Epithelial cell of esophagus (primary cell): Measurements from ENCODE around the gene GPR176.

Experiments
- DNase-seq: peaks from one replicate; pipeline ENCODE4 v3.0.0; 2010; ENCODE audit warnings: low read depth
- H3K4me3 ChIP-seq: 2 replicates; pipeline ENCODE4 v1.5.1; 2011; ENCODE audit warnings: mild to moderate bottlenecking, low read length, control low read depth
- TF ChIP-seq, protein P1 (sequence below): IDR thresholded peaks from 2 replicates; pipeline ENCODE4 v1.5.1; 2011; ENCODE audit warnings: low read depth, mild to moderate bottlenecking, low read length, control low read depth, inconsistent platforms; ENCODE audit not compliant: insufficient read depth; ENCODE audit errors: missing control alignments

Gene GPR176

DNA sequence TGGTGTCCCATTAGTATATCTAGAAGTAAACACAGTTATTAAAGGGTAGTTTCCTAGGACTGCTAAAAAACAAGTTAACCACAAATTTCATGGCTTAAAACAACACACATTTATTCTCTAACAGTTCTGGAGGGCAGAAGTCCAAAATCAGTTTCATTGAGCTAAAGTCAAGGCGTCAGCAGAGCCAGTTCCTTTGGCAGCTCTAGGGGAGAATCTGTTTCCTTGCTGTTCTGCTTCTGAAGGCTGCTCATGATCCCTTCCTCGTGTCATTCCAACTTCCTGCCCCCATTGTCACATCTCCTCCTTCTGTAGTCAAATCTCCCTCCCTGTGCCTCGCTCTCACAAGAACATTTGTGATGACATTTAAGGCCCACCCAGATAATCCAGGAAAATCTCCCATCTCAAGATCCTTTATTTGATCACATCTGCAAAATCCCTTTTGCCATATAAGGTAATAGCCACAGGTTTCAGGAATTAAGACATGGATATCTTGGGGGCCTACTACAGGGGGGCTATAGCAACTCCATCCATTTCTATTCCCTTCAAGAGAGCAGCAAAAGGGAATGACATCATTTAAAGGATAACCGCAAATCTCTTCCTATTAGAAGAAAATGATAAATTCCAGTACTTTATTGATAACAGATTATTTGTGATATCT, 50.1 kb downstream of the GPR176 start:
- no peak overlapping the region for H3K4me3 ChIP-seq
- DNase-seq, result no peak
- TF ChIP-seq, protein P1, sequence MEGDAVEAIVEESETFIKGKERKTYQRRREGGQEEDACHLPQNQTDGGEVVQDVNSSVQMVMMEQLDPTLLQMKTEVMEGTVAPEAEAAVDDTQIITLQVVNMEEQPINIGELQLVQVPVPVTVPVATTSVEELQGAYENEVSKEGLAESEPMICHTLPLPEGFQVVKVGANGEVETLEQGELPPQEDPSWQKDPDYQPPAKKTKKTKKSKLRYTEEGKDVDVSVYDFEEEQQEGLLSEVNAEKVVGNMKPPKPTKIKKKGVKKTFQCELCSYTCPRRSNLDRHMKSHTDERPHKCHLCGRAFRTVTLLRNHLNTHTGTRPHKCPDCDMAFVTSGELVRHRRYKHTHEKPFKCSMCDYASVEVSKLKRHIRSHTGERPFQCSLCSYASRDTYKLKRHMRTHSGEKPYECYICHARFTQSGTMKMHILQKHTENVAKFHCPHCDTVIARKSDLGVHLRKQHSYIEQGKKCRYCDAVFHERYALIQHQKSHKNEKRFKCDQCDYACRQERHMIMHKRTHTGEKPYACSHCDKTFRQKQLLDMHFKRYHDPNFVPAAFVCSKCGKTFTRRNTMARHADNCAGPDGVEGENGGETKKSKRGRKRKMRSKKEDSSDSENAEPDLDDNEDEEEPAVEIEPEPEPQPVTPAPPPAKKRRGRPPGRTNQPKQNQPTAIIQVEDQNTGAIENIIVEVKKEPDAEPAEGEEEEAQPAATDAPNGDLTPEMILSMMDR, result no peak

DNA sequence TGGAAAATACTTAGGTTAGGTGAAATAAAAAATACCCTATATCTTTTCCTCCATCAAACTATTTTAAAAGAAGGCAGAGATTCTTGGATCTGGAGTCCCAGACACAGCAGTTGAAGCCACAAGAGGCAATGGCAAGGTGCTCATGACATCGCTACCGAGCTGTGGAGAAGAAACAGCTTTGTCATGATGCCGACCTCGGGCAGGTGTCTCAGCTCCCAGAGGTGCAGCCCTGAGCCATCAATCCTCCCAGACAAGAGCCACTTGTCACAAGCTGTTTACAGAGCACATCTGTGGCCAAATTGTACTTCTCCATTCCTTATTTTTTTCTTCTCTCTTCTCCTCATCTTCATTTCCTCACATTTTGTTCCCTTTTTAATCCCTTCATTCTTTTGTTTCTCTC, 50.8 kb downstream of the GPR176 start:
- no peak overlapping the region for H3K4me3 ChIP-seq
- DNase-seq, result no peak
- TF ChIP-seq, protein P1, result no peak

DNA sequence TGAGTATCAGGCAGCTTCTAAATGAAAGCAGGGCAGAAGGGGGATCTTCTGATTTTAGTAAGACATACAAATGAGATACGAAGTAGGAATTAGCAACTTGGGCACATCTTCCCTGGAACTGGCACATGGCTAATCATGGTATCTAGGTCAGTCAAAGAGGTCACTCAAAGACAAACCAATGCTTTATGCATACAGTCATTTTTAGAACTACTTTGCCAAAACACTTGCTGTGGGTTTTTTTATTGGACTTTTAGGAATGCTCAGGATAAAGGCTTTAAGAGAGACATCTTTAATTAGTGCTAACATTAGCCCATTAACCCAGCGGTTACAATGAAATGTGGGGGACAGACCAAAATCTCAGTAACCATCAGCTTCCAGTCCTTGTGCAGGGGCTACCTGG, 51.7 kb downstream of the GPR176 start:
- DNase-seq, result no peak
- TF ChIP-seq, protein P1, result no peak
- H3K4me3 ChIP-seq, result no peak overlapping the region

DNA sequence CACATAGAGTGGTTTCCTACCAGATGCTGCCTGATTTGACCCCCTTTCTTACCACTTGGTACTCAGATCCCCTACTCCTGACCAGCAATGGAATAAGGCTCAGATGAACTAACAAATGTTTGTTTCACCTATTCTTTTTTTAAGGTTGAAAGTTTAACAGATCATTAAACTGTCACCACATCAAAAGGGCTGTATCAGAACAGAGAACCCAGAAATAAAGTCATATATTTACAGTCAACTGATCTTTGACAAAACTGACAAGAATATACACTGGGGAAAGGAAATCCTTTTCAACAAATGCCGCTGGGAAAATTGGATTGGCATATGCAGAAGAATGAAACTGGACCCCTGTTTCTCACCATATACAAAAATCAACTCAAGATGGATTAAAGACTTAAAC, 56.0 kb downstream of the GPR176 start:
- no peak for DNase-seq
- no peak overlapping the region for H3K4me3 ChIP-seq
- TF ChIP-seq, protein P1, result no peak

DNA sequence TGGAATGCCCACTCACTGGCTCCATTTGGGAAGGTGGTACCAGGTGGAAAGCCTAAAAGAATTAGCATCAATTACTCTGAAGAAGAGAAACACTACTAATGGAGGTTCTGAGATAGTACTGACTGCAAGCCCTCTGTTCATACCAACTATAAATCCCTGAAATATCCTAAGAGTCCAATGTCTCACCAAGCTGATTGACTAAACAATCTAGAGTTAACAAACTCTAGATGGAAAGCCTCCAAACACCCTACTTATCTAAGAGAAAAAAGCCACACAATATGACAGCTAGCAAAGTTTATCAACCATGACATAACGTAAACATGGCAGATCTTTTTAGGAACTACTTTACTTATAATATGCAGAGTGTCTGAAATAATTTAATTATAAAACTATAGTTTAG, 59.2 kb downstream of the GPR176 start:
- H3K4me3 ChIP-seq, result no peak overlapping the region
- DNase-seq, result no peak
- TF ChIP-seq, protein P1, result no peak

DNA sequence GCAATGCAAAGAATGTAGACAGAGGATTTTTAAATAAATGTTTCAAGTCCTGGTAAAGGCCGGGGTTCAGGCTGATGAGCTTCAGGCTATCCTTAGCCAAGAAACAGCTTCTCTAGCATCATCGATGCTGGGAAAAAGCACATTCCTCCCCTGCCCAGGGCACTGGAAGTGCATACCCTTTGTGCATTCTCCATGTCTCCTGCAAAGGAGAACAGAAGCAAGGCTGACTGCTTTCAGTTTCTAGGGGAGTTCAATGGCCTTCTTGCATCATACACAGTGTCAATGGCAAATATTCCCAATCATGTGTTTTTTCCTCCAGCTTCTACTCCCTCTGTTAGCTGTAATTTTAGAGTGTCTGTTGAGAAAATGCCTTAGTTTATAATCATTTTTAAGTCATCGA, 59.9 kb downstream of the GPR176 start:
- no peak for DNase-seq
- TF ChIP-seq, protein P1, result no peak
- H3K4me3 ChIP-seq, result no peak overlapping the region

DNA sequence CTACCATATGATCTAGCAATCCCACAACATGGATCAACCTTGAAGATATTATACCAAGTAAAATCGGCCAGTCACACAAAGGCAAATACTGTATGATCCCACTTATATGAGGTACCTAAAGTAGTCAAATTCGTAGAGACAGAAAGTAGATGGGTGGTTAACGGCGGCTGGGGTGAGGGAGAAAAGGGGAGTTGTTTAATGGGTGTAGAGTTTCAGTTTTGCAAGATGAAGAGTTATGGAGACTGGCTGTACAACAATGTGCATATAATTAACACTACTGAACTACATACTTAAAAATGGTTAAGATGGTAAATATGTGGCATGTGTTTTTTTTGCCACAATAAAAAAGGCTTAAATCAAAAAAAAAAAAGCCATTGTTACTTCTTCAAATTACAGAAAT, 60.4 kb downstream of the GPR176 start:
- TF ChIP-seq, protein P1, result no peak
- no peak for DNase-seq
- no peak overlapping the region for H3K4me3 ChIP-seq
